ENCODE results near the gene PRPF40A. TPM values are rescaled to one million over a fixed set of nuclear protein-coding genes. Genes with fewer than 3 reads are reported as not detected.

Gene PRPF40A
- total and polyA plus RNA-seq, 2 of the 13 experiments (the other 11 are each of a cell fraction or from before 2014, with no cell fraction given), result 146 to 207 TPM

DNA sequence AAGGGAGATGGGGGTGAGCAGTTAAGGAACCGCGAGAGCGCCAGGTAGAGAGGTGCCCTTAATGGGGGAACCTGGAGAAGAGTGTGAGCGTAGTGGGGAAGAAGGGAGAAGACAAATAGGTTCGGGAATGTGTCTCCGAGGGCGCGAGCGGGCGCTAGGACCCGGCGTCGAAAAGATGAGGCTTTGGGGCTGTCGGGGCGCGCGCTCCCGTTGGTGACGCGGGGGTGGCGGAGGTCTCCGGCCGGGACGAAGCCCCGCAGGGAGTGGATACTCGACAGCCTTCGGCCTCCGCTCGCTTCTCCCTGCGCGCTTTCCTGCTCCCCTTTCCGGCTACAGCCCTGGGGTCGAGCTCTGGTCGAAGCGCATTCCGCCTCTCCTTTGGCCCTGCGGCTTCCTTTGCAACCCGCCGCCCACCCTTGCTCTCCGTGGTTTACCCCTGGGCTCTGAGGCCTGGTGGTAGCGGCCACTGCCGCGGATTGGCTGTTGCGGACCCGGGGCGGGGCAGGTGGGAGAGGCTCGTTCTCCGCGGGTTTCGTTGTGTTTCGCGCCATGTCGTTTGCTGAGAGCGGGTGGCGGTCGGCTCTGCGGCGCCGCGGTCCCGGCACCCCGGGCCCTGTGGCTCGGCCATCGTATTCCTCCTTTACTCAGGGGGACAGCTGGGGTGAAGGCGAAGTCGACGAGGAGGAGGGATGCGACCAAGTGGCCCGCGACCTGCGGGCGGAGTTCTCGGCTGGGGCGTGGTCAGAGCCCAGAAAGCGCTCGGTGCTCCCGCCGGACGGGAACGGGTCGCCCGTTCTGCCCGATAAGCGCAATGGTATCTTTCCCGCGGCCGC, 1.0 kb upstream of the PRPF40A start, which contains the start of gene ARL6IP6 (continued):
- TF ChIP-seq, protein P1, sequence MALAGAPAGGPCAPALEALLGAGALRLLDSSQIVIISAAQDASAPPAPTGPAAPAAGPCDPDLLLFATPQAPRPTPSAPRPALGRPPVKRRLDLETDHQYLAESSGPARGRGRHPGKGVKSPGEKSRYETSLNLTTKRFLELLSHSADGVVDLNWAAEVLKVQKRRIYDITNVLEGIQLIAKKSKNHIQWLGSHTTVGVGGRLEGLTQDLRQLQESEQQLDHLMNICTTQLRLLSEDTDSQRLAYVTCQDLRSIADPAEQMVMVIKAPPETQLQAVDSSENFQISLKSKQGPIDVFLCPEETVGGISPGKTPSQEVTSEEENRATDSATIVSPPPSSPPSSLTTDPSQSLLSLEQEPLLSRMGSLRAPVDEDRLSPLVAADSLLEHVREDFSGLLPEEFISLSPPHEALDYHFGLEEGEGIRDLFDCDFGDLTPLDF (CRISPR knock-in tag; IDR thresholded peaks at IDR 0.05), result peak; percentile 88; the same call in 1 of the 2 replicates
- TF ChIP-seq HOXD1 (CRISPR knock-in tag; IDR thresholded peaks at IDR 0.05), result no peak; the same call in none of the 2 replicates
- TF ChIP-seq PAX8 (CRISPR knock-in tag; IDR thresholded peaks at IDR 0.05; ENCODE audit: borderline replicate concordance), result peak; percentile 73; the same call in 1 of the 2 replicates
- TF ChIP-seq PHF5A (CRISPR knock-in tag; IDR thresholded peaks at IDR 0.05; ENCODE audit: low read depth, unreplicated experiment), result peak; percentile 73
- TF ChIP-seq SIX1 (CRISPR knock-in tag; IDR thresholded peaks at IDR 0.05; ENCODE audit: borderline replicate concordance), result peak; percentile 9; the same call in 1 of the 2 replicates
- TF ChIP-seq, protein P2, sequence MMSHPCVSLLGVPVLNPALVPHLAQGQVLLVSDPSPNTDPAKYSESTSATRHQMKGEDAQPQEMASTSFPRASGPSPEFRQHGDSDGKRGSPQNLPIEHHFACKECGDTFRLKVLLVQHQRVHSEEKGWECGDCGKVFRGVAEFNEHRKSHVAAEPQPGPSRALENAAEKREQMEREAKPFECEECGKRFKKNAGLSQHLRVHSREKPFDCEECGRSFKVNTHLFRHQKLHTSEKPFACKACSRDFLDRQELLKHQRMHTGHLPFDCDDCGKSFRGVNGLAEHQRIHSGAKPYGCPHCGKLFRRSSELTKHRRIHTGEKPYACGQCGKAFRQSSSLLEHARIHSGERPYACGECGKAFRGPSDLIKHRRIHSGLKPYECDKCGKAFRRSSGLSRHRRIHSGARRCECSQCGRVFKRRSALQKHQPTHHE (CRISPR knock-in tag; IDR thresholded peaks at IDR 0.05; ENCODE audit: borderline replicate concordance), result peak; percentile 92
- TF ChIP-seq NFKB2 (CRISPR knock-in tag; IDR thresholded peaks at IDR 0.05; ENCODE audit: borderline replicate concordance), result peak; percentile 93
- no peak; the same call in 1 of the 2 replicates for TF ChIP-seq RARG (CRISPR knock-in tag; IDR thresholded peaks at IDR 0.05; ENCODE audit: low read depth)
- no peak for TF ChIP-seq PCBP2 (optimal IDR thresholded peaks at IDR 0.05; ENCODE audit: low read depth, low read length, poor library complexity, severe bottlenecking)
- TF ChIP-seq, protein P3, sequence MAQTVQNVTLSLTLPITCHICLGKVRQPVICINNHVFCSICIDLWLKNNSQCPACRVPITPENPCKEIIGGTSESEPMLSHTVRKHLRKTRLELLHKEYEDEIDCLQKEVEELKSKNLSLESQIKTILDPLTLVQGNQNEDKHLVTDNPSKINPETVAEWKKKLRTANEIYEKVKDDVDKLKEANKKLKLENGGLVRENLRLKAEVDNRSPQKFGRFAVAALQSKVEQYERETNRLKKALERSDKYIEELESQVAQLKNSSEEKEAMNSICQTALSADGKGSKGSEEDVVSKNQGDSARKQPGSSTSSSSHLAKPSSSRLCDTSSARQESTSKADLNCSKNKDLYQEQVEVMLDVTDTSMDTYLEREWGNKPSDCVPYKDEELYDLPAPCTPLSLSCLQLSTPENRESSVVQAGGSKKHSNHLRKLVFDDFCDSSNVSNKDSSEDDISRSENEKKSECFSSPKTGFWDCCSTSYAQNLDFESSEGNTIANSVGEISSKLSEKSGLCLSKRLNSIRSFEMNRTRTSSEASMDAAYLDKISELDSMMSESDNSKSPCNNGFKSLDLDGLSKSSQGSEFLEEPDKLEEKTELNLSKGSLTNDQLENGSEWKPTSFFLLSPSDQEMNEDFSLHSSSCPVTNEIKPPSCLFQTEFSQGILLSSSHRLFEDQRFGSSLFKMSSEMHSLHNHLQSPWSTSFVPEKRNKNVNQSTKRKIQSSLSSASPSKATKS (CRISPR knock-in tag; IDR thresholded peaks at IDR 0.05), result peak; percentile 94; the same call in 1 of the 2 replicates
- TF ChIP-seq ZNF766 (CRISPR knock-in tag; IDR thresholded peaks at IDR 0.05; ENCODE audit: borderline replicate concordance), result no peak; the same call in 1 of the 2 replicates
- TF ChIP-seq, protein P4, sequence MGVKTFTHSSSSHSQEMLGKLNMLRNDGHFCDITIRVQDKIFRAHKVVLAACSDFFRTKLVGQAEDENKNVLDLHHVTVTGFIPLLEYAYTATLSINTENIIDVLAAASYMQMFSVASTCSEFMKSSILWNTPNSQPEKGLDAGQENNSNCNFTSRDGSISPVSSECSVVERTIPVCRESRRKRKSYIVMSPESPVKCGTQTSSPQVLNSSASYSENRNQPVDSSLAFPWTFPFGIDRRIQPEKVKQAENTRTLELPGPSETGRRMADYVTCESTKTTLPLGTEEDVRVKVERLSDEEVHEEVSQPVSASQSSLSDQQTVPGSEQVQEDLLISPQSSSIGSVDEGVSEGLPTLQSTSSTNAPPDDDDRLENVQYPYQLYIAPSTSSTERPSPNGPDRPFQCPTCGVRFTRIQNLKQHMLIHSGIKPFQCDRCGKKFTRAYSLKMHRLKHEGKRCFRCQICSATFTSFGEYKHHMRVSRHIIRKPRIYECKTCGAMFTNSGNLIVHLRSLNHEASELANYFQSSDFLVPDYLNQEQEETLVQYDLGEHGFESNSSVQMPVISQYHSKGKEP (CRISPR knock-in tag; IDR thresholded peaks at IDR 0.05), result no peak; the same call in 1 of the 2 replicates
- TF ChIP-seq, protein P5, sequence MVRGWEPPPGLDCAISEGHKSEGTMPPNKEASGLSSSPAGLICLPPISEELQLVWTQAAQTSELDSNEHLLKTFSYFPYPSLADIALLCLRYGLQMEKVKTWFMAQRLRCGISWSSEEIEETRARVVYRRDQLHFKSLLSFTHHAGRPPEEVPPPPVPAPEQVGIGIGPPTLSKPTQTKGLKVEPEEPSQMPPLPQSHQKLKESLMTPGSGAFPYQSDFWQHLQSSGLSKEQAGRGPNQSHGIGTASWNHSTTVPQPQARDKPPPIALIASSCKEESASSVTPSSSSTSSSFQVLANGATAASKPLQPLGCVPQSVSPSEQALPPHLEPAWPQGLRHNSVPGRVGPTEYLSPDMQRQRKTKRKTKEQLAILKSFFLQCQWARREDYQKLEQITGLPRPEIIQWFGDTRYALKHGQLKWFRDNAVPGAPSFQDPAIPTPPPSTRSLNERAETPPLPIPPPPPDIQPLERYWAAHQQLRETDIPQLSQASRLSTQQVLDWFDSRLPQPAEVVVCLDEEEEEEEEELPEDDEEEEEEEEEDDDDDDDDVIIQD (CRISPR knock-in tag; IDR thresholded peaks at IDR 0.05; ENCODE audit: low read depth), result no peak; the same call in 1 of the 2 replicates
- TF ChIP-seq, protein P6, sequence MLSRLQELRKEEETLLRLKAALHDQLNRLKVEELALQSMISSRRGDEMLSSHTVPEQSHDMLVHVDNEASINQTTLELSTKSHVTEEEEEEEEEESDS (CRISPR knock-in tag; IDR thresholded peaks at IDR 0.05; ENCODE audit: borderline replicate concordance), result peak; percentile 79; the same call in 1 of the 2 replicates
- TF ChIP-seq MXI1 (IDR thresholded peaks at IDR 0.05; ENCODE audit: borderline replicate concordance, low read depth, low read length), result peak; percentile 84; the same call in 1 of the 3 replicates
- no peak for TF ChIP-seq ZNF335 (CRISPR knock-in tag; IDR thresholded peaks at IDR 0.05)
- peak; percentile 74; the same call in 1 of the 2 replicates for TF ChIP-seq ESRRA (CRISPR knock-in tag; IDR thresholded peaks at IDR 0.05; ENCODE audit: low read depth)
- no peak for TF ChIP-seq CCAR2 (optimal IDR thresholded peaks at IDR 0.05; ENCODE audit: low read depth, low read length)
- TF ChIP-seq MLLT10 (CRISPR knock-in tag; IDR thresholded peaks at IDR 0.05), result no peak
- TF ChIP-seq ZNF10 (CRISPR knock-in tag; IDR thresholded peaks at IDR 0.05; ENCODE audit: borderline replicate concordance, low read depth), result no peak

All from HepG2 (cell line).